Measurements from ENCODE around the gene KIF26A.
A peak's percentile ranks its signal among the peaks of the same experiment; 100 is the strongest.

The KIF26A gene

GRCh38 chr14:104166698-104167097, 28.3 kb downstream of the KIF26A start:
- Histone ChIP-seq H3K27ac (no peak overlapping the region), H3K4me3 (ENCODE audit: low read depth, low read length) (no peak overlapping the region), H3K9me3 (ENCODE audit: severe bottlenecking) (no peaks in the 10 kb centered on the region), H3K36me3 (peaks cover 10% of the 10 kb centered on the region), H3K27me3 (ENCODE audit: insufficient read depth, low read depth, severe bottlenecking) (no peaks in the 10 kb centered on the region)
- no peak for TF ChIP-seq CTCF (IDR thresholded peaks at IDR 0.05; ENCODE audit: low read depth, low read length)
- no peak for DNase-seq

- Histone ChIP-seq H3K4me3 (ENCODE audit: low read depth, low read length) (no peak overlapping the region), H3K9me3 (ENCODE audit: severe bottlenecking) (no peaks in the 10 kb centered on the region), H3K27me3 (ENCODE audit: insufficient read depth, low read depth, severe bottlenecking) (no peaks in the 10 kb centered on the region), H3K27ac (no peak overlapping the region), H3K36me3 (peaks cover 23% of the 10 kb centered on the region)
- TF ChIP-seq CTCF (IDR thresholded peaks at IDR 0.05; ENCODE audit: low read depth, low read length) = no peak
- DNase-seq = no peak
Measured at GRCh38 chr14:104168603-104169002, 30.2 kb downstream of the KIF26A start.

- H3K27ac ChIP-seq = no peak overlapping the region
- no peaks in the 10 kb centered on the region for H3K9me3 ChIP-seq (ENCODE audit: severe bottlenecking)
- no peaks in the 10 kb centered on the region for H3K27me3 ChIP-seq (ENCODE audit: insufficient read depth, low read depth, severe bottlenecking)
- no peak overlapping the region for H3K4me3 ChIP-seq (ENCODE audit: low read depth, low read length)
- TF ChIP-seq CTCF (IDR thresholded peaks at IDR 0.05; ENCODE audit: low read depth, low read length) = peak; percentile 29; the same call in 1 of the 2 replicates
- no peak for DNase-seq
- H3K36me3 ChIP-seq = peaks cover 28% of the 10 kb centered on the region
Measured at GRCh38 chr14:104169005-104169698, 30.8 kb downstream of the KIF26A start.

- Histone ChIP-seq H3K27ac (no peak overlapping the region), H3K36me3 (peaks cover 35% of the 10 kb centered on the region), H3K27me3 (ENCODE audit: insufficient read depth, low read depth, severe bottlenecking) (no peaks in the 10 kb centered on the region), H3K4me3 (ENCODE audit: low read depth, low read length) (no peak overlapping the region), H3K9me3 (ENCODE audit: severe bottlenecking) (no peaks in the 10 kb centered on the region)
- DNase-seq = no peak
- TF ChIP-seq CTCF (IDR thresholded peaks at IDR 0.05; ENCODE audit: low read depth, low read length) = no peak
Measured at GRCh38 chr14:104169699-104170479, 31.5 kb downstream of the KIF26A start.

GRCh38 chr14:104171029-104171697, 32.8 kb downstream of the KIF26A start:
- no peaks in the 10 kb centered on the region for H3K27me3 ChIP-seq (ENCODE audit: insufficient read depth, low read depth, severe bottlenecking)
- no peak for DNase-seq
- peaks cover 46% of the 10 kb centered on the region for H3K36me3 ChIP-seq
- H3K4me3 ChIP-seq (ENCODE audit: low read depth, low read length) = no peak overlapping the region
- H3K9me3 ChIP-seq (ENCODE audit: severe bottlenecking) = no peaks in the 10 kb centered on the region
- H3K27ac ChIP-seq = no peak overlapping the region
- no peak for TF ChIP-seq CTCF (IDR thresholded peaks at IDR 0.05; ENCODE audit: low read depth, low read length)

All from WERI-Rb-1 (cell line).